T-helper 9 cell (primary cell): Measurements from ENCODE around the gene ASCL3.
"Not testable (repeated sequence)": the region's sequence is repeated elsewhere in the genome, so short reads cannot be mapped to it uniquely, and the experiment has no call there.

ENCODE experiments used
- DNase-seq: peaks from one replicate; pipeline ENCODE4 v3.0.0-alpha.2; 2020

The ASCL3 gene

GRCh38 chr11:8908099-8908498, 34.7 kb downstream of the ASCL3 start:
- DNase-seq: no peak

GRCh38 chr11:8907116-8907515, 35.7 kb downstream of the ASCL3 start:
- no peak for DNase-seq

DNA sequence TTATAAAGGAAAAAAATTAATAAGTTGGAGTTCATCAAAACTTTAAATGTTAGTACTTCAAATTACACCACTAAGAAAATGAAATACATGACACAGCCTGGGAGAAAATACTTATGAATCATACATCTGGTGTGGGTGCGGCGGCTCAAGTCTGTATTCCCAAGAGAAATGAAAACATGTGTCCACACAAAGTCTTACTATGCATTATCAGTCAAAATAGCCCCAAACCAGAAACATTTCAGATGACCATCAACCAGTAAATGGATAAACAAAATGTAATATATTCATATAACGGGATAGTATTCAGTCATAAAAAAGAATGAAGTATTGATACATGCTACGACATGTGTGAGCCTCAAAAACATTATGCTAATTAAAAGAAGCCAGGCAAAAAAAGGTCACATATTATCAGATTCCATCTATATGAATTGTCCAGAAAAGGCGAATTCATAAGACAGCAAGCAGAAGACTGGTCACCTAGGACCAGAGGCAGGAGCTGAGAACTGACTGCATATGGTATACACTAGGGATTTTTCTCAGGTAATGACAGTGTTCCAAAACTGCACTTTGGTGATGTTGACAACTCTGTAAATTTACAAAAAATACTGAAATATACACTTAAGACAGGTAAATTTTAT, 37.2 kb downstream of the ASCL3 start:
- DNase-seq: no peak

- DNase-seq: no peak
Observed at GRCh38 chr11:8899119-8899753, 43.6 kb downstream of the ASCL3 start.

DNA sequence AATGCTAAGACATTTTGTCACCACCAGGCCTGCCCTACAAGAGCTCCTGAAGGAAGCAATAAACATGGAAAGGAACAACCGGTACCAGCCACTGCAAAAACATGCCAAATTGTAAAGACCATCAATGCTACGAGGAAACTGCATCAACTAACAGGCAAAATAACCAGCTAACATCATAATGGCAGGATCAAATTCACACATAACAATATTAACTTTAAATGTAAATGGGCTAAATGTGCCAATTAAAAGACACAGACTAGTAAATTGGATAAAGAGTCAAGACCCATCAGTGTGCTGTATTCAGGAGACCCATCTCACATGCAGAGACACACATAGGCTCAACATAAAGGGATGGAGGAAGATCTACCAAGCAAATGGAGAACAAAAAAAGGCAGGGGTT, 51.6 kb downstream of the ASCL3 start:
- DNase-seq: not testable (repeated sequence)
